Esophagus mucosa (tissue), 1 donor: Measurements from ENCODE around the gene HMGB2. TPM values are rescaled to one million over a fixed set of nuclear protein-coding genes. Genes with fewer than 3 reads are reported as not detected.
A peak's percentile ranks its signal among the peaks of the same experiment; 100 is the strongest.

ENCODE experiments used
- ATAC-seq: fragments of 200-7000 bp; cut with Tn5 transposase; one replicate; pipeline ENCODE4 v1.9.1; 2020
- total RNA-seq: library from RNA; stranded (reverse); gene quantifications from one replicate; pipeline ENCODE4 v1.2.4, GENCODE V29; 2023
- donor health status: DM: yes; HTN: yes; CAD: no.

Gene HMGB2
- 85.0 TPM for total RNA-seq

DNA sequence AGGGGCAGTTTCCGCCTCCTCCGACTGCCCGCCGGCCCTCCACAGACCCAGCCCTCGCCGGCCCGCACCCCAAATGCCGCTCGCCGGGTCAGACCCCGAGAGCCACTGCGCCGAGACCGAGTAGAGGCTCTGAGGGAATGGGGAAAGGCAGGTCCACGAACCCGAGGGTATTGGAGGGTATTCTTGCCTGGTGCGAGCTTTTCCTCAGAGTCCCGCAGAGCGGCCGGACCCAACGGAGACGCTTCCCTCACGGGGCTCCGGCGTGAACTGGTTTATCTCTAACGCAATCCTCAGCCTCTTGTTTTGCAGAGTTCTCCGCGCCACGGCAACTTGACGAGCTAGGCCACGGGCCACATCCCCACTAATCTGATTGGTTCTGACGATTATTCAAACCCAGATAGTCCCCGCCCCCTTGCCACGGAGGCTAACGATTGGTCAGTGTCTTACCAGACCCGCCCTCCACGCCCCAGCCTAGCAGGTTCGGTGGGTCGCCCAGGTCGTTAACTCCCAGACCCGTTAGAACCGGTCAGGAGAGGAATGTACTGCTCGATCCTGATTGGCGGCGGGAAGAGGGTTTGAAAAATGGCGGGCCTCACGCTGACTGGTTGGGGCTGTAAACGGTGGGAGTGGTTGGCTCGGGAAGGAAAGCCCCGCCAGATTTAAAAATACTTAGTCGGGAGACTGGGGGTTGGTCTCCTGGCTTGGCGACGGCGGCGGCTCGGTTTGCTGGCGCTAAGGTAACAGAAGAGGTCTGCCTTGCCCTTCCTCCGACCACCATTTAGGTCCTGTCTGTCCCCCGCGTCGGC is at the start of gene HMGB2:
Gene HMGB2, minus strand, starts transcription at position 274 of the 806 bp plus-strand sequence. CDS start 709 bp downstream, outside the sequence.
- ATAC-seq = peak; percentile 98

DNA sequence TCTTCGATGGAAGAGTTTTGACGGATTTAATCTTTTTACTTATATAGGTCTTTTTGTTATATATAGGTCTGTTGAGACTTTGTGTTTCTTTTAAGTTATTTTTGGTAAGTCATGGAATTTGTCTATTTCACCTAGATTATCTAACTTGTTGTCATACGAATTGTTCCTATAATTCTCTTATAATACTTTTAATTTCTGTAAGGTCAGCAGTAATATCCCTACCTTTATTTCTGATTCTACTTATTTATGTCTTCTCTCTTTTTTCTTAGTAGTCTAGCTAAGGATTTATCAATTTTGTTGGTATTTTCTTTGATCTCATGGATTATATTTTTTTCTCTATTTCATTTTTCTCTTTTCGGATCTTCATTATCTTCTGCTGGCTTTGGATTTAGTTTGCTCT is 48.2 kb upstream of the HMGB2 start:
- no peak for ATAC-seq

DNA sequence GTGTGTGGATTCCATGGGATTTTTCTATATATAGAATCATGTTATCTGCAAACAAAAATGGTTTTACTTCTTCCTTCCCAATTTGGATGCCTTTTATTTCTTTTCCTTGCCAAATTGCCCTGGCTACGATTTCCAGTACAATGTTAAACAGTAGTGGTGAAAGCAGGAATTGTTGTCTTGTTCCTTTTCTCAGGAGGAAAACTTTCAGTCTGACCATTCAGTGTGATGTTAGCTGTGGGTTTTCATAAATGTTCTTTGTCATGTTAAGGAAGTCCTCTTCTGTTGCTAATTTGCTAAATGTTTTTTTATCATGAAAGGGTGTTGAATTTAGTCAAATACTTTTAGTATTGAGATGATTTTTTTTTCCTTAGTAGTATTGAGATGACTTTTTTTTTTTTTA is 47.5 kb upstream of the HMGB2 start:
- ATAC-seq = no peak

DNA sequence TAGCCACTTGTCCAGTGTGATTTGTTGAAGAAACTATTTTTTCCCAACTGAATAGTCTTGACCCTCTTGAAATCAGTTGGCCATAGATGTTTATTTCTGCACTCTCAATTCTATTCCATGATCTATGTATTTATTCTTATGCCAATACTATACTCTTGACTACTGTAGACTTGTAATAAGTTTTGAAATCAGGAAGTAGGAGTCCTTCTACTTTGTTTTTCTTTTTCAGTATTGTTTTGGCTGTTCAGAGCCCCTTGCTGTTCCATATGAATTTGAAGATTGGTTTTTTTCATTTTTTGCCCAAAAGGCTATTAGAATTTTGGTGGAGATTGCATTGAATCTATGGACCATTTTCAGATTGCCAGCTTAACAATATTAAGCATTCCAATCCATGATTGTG is 46.8 kb upstream of the HMGB2 start:
- no peak for ATAC-seq

DNA sequence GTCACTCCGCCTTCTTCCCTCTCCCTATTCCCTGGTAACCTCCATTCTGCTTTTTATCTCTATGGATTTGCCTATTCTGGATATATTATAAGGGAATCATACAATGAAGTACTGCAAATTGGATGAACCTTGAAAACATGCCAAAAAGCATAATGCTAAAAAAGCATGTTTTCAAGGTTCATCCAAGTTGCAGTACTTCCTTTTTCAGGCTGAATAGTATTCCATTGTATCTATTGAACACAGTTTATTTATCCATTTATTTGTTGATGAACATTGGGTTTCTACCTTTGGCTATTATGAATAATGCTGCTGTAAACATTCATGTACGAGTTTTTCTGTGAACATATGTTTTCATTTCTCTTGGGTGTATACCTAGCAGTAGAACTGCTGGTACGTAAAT is 45.8 kb upstream of the HMGB2 start:
- no peak for ATAC-seq

DNA sequence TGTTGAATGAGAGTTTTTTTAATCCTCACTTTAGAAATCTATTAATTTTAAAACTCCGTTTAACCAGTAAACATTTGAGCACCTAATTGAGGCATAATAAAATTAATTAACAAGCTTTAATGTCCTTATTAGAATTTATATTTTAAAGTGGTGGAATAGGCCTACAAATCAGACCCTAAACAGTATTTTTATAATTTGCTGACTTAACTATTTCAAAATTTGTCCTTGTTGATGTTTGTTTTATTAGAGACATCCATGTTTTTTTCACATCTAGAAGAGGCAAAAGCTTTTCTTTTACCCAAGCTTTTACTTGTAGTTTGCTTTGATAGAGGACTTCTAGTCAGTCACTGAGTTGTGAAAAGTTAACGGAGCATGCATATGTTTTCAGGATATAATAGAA is 40.4 kb upstream of the HMGB2 start:
- ATAC-seq = no peak

DNA sequence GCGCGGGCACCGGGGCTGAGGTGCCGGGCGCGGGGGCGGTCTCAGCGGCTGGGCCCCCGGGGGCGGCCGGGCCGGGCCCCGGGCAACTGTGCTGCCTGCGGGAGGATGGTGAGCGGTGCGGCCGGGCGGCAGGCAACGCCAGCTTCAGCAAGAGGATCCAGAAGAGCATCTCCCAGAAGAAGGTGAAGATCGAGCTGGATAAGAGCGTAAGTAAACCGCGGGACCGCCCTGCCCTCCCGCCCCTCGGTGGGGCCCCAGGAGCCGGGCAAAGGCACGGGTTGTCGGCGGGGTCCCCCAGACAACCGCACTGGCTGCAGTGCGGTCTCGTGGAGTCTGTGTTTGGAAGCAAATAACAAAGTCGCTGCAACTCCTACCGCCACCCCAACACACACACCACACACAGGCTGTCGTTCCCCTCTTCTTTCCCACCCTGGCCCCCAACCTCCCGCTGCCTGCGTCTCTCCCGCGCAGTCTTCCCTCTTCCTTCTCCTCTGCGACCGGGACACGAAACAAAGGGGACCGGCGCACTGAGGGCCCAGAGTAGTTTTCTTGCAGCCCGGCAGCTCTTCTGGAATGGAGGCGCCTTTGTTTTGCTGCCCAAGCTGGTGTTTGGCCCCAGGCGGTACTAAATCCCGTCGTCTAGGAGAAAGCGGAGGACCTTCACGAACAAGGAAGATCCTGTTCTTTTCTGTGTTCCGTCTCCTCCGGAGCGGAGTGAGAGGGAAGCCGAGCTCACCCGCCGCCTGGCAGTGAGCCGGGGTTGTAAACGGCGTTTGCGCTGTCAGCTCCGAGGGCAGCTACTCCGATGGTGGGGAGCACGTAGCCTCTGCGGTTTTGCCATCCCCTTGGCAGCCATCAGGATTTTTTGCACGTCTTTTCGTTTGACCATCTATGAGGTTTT is 37.4 kb upstream of the HMGB2 start:
- no peak for ATAC-seq

DNA sequence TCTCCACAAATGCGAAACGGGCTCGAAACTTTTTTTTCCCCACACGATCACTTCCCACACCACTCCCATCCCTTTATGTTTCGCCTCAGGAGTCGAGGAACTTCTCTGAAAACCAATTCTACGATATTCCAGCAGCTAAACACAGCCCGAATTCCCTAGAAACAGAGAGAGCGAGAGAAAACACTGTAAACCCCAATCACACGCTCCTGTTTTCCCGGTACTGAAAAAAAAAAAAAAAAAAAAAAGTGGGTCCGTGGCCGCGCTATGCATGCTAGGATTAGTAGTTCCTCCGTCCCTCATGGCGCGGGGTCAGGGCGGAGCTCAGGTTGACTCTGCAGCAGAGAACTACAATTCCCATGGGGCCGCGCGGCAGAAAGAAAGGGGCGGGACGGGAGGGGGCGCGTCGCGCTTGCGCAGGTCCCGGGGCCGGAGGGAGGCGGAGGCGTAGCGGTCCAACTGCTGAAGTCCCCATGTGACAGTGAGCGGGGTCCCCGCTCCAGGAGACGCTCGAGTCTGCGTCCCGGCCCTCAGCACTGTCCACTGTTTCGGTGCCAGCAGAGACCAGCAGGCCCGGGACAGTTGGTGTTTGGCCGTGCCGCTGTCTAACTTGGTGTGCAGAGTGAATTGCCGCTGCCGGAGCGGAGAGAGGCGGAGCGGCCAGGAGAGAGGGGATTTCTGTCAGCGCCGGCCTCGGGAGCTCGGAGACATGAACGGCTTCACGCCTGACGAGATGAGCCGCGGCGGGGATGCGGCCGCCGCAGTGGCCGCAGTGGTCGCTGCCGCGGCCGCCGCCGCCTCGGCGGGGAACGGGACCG is 36.5 kb upstream of the HMGB2 start, which contains the start of gene SAP30:
Gene SAP30, plus strand, starts transcription at position 478 of the 815 bp plus-strand sequence. Its CDS starts 229 bp downstream, at position 707.
- ATAC-seq = peak; percentile 98

DNA sequence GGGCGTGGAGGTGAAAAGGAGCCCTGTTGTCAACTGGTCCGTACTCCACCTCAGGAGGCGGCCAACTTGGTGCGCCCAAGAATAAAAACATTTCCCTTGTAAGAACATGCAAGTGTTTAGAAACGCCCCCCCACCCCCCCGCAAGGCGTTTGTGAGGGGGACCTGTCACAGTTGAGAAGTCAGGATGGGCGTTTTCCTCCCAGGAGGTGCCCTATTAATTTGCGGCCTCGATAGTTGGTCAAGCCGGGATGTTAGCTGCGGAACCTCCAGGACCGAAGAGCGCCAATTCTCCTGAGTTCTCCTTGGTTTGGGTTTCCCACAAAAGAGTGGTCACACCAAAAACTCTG is 35.9 kb upstream of the HMGB2 start:
- no peak for ATAC-seq

DNA sequence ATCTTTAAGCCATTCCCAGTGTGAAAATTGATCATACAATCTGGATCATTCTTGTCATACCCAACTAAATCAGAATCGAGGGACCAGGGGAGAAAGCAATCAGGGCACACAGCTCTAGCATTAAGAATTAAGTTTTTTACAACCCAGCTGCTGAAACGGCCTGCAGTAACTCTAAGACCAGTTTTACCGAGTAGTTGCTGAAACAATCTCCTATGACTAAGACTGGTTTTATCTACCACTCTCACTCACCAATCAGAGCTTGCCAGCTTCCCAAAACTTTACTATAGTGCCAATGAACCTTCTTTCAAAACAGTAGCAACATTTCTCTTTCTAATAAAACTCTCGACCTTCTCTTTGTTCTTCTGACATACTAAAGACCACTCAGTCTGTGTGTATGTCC is 33.8 kb upstream of the HMGB2 start:
- no peak for ATAC-seq

DNA sequence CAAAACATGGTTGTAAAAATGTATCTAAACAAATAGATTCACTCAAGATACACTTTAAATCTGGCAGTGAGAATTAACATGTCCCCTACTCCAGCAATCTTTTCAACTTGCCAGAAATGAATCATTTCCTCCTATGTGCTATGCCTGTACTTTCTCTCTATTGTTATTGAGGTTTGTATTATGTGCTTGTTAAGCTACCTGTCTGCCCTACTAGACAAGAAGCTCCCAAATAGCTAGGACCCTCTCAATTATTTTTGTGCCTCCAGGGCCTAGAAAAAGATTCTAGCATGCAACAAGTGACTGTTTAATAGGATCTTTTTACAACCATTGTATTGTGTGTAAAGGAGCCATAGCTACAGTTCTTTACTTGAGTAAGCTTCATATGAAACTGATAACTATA is 33.1 kb upstream of the HMGB2 start:
- ATAC-seq = no peak

DNA sequence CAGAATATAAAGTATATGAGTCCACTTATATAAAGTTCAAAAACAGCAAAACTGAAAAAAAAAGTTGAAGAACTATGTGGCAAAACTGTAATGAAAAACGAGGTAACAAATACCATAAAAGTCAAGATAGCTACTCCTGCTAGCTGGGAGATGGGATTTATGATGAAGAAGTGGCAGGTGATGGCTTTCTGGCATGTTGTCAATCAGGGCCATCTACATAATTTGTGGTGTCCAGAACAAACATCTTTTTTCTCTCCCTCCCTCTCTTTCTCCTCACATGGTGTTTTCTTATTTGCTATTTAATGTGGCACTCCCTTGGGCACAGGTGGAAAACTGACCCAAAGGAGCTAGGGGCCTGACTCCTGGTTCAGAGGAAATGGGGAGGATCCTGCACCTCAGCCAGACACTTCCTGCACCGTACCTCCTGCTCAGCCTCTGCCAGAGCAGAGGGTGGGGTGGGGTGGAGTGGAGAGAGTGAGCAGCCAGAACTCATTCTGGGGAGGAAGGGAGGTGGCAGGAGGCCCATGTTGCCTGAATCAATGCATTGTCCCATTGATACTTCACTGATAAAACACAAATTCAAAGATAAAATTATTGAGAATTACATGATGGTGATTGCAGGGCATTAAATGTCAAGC is 31.3 kb upstream of the HMGB2 start:
- ATAC-seq = no peak

DNA sequence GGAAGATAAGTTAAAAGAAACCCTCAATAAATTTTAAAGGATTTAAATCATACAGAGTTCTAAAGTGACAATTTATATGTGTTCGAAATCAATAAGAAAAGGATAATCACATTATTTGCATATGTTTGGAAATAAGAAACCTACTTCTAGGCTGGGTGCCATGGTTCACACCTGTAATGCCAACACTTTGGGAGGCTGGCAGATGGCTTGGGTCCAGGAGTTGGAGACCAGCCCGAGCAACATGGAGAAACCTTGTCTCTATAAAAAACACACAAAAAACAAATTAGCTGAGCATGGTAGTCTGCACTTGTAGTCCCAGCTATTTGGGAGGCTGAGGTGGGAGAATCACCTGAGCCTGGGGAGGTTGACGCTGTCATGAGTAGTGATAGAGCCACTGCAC is 28.5 kb upstream of the HMGB2 start:
- no peak for ATAC-seq

DNA sequence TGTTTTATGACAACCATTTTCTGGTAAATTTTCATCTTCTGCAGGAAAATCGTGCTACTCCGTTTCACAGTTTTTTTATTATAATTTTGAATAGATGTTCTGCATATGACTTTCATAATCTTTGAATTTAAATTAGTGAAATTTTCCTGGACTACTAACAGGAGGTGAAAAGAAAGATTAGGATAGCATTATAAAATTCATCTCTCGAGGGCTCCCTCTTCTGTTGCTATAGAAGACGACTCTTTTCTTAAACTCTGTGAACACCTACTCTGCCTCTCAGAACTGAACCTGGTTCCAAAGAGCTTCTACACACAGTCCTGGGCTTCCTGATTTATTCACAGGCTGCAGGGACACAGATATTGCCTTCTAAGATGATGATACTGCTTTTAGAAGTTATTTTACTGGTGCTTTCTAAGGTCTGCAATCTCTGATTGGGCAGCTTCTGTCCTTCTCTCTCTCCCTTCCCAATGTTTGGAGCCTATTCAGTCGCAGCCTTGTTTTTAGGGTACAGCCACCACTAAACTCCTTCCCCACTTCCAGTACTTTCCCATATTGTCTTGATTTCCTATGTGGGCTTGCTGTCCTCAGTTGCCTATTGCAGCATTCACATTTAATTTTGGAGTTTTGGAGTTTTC is 26.5 kb upstream of the HMGB2 start:
- no peak for ATAC-seq

DNA sequence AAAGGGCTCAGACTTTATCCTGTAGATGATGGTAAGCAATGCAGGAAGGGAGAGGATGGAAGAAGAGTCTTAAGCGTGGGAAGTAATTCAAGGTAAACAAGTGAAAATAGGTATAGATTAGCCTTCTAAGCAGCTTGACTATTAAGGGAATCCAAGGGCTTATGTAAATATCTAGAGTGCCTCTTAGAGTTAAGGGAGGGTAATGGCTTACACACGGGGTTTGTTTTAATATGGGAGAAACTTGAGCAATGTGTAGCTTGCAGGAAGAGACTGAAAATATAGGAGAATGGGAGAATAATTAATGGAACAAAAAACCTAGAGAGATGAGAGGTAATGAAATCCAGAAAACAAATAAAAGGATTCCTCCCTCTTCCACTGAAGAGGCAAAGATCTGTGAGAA is 23.8 kb upstream of the HMGB2 start:
- no peak for ATAC-seq

DNA sequence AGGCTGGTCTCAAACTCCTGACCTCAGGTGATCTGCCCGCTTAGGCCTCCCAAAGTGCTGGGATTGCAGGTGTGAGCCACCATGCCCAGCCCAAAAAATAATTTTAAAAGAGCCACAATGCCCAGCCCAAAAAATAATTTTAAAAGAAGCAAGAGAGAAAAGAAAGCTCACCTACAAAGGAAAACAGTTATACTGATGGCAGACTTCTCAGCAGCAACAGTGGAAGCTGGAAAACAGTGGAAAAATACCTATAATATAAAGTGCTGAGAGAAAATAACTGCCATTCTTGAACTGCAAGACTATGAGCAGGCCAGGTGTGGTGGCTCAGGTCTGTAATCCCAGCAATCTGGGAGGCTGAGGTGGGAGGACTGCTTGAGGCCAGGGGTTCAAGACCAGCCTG is 13.3 kb upstream of the HMGB2 start:
- no peak for ATAC-seq

DNA sequence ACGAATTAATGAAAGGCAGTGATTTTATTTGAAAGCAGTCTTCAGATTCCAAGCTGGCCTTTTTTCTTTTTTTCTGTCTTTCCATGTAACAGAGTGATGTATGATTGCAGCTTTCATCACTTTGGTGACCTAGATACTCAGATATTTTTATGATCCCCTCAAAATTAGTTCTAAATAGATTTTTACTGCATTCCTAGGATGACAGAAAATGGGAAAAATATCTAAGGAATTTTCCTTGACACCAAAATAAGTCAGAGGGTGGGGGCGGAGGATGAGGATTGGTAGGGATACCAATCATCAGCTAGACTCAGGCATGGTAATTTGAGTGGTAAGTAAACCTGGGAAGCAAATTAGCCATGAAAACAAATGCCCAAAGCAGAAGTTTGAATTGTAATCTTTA is 11.9 kb upstream of the HMGB2 start:
- ATAC-seq = no peak

DNA sequence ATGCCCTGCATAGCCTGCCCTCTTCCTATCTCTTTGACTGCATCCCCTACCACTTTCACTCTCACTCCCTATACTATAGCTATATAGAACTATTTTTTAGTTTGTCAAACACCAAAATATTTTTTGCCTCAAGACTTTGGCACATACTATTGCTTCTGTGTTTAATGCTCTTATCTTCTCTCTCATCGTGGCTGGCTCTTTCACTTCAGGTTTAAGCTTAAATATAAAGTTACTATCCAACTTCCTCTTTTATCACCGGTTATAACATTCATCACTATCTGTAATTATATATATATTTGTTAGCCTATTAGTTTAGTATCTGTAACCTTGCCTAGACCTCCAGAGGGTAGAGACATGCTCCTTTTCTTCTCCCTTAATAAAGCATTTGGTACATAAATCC is 11.5 kb upstream of the HMGB2 start:
- no peak for ATAC-seq

DNA sequence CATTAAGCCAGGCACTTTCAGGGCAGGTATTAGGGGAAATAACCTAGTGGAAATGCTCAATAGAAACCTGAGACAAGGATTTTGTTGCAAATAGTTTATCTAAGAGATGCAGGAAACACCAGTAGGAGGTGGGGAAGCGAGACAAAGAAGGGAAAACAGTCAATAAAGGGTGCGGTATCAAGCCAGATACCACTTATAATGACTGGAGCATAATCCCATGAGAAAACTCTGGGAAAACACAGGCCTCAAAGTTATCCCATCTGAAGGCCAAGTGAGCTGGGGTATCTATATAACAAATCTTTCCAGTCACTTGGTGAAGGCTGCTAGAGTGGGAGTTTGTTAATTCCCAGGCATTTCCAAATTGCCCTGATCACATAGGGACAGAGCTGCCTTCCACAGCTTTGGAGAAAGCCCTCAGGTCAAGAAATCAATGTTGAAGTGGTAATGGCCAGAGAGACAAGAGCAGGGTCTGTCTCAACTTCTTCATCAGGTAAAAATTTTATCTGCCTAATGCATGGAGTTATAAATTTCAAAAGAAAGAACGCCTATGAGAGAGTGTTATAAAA is 9.8 kb upstream of the HMGB2 start:
- no peak for ATAC-seq

DNA sequence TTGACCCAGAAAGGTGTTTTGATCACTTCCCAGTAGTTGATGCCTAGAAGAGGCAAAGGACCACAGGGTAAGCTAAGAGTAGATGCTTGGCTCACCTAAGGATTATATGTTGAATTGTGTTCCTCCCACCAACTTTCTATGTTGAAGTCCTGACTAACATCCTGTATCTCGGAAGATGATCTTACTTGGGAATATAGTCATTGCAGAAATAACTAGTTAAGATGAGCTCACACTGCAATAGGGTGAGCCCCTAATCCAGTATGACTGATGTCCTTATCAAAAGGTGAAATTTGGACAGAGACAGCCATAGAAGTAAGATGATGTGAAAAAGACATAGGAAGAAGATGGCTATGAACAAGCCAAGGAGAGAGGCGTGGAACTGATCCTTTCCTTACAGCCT is 3.3 kb upstream of the HMGB2 start:
- no peak for ATAC-seq

DNA sequence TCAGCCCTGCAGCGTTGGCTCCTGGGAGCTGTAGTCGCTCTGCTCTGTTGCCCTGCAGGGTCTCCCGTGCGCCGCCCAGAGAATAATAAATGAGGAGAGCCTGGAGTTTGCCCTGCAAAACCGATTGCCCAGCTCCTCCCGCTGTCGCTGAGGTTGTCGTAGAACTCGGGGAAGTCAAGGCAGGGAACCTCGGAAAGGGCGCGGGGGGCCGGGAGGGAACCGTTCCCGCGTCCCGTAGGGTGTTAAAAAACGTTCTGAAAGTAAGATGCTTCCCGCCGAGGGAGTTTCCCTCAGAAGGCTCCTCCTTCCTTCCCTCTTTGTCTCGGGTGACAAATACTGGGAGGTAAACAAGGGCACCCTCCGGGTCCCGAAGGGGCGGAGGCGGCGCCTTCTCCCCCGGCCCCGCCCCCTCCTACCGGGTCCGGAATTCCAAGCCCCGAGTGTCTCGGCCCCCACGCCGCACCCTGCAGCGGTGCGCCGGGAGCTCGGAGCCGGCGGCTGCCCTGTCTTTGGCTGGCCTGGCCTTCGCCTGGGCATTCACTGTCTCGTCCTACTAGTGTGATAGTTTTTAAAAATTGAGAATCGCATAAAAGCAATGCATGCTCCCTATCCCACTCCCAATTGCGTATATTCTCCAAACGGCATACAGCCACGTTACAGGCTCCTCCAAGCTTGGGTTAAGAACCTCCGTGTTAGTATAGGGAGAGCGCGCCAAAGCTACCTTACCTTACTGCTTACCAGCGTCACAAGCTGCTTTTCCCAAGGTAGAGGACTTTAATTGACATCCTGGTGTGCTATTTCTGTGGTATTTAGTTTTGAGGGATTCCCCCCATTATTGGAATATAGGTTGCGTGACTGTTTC is 964 bp upstream of the HMGB2 start:
- peak; percentile 60 for ATAC-seq
